Smooth muscle cell (in vitro differentiated cells): ENCODE results near the gene SEPTIN5. TPM values are rescaled to one million over a fixed set of nuclear protein-coding genes. Genes with fewer than 3 reads are reported as not detected.

Experiments used
- DNase-seq: peaks from one replicate; lab custom pipeline; 2025; ENCODE audit not compliant: unreplicated experiment; lab: John Stamatoyannopoulos, UW
- H2AFZ ChIP-seq: fragments of 200-600 bp; sonication (generic); 2 replicates; pipeline ENCODE4 v1.6.0; 2016; ENCODE audit warnings: antibody characterized with exemption, low read depth, mild to moderate bottlenecking
- H3F3A ChIP-seq: fragments of 200-600 bp; sonication (generic); 2 replicates; pipeline ENCODE4 v1.6.0; 2017; ENCODE audit warnings: antibody characterized with exemption, low read depth
- H3K27ac ChIP-seq: fragments of 200-600 bp; sonication (generic); 2 replicates; pipeline ENCODE4 v1.5.1; 2016; ENCODE audit warnings: low read depth, mild to moderate bottlenecking
- H3K27me3 ChIP-seq: fragments of 200-600 bp; sonication (generic); 2 replicates; pipeline ENCODE4 v1.6.1; 2016; ENCODE audit warnings: low read depth, mild to moderate bottlenecking
- H3K36me3 ChIP-seq: fragments of 200-600 bp; sonication (generic); 2 replicates; pipeline ENCODE4 v1.5.1; 2016; ENCODE audit warnings: low read depth
- H3K4me1 ChIP-seq: fragments of 200-600 bp; sonication (generic); 2 replicates; pipeline ENCODE4 v1.5.1; 2016; ENCODE audit warnings: low read depth
- H3K4me2 ChIP-seq: fragments of 200-600 bp; sonication (generic); 2 replicates; pipeline ENCODE4 v1.6.0; 2016; ENCODE audit warnings: mild to moderate bottlenecking
- H3K4me3 ChIP-seq: fragments of 200-600 bp; sonication (generic); 2 replicates; pipeline ENCODE4 v1.5.1; 2016; ENCODE audit warnings: mild to moderate bottlenecking
- H3K79me2 ChIP-seq: fragments of 200-600 bp; sonication (generic); 2 replicates; pipeline ENCODE4 v1.6.0; 2016; ENCODE audit warnings: low read depth, mild to moderate bottlenecking
- H3K9ac ChIP-seq: fragments of 200-600 bp; sonication (generic); 2 replicates; pipeline ENCODE4 v1.6.0; 2016; ENCODE audit warnings: low read depth
- H3K9me3 ChIP-seq: fragments of 200-600 bp; sonication (generic); replicated peaks from 2 replicates; pipeline ENCODE4 v1.5.1; 2016; ENCODE audit warnings: low read depth
- H4K20me1 ChIP-seq: fragments of 200-600 bp; sonication (generic); 2 replicates; pipeline ENCODE4 v1.6.0; 2016; ENCODE audit warnings: low read depth
- WGBS: methylation state at CpG from one replicate; pipeline ENCODE4 v1.1.7; 2016; ENCODE audit warnings: low lambda C conversion rate; 5-methylcytosine and 5-hydroxymethylcytosine counted together
- polyA plus RNA-seq: library from polyadenylated mRNA; unstranded; fragments of >200 nt; fragmentation: Nextera tagmentation; extraction: Ambion mirVana; gene quantifications from 2 replicates; pipeline ENCODE4 v1.2.1, GENCODE V29; 2016
- total RNA-seq: library from RNA; depleted of rRNA; stranded (reverse); fragments of >200 nt; gene quantifications from 2 replicates; pipeline ENCODE4 v1.2.3, GENCODE V29; 2014
- TF ChIP-seq, protein P1 (sequence below): fragments of 200-600 bp; sonication (generic); IDR thresholded peaks from 2 replicates; pipeline ENCODE4 v1.5.1; 2017; ENCODE audit warnings: borderline replicate concordance, mild to moderate bottlenecking, antibody characterized with exemption; ENCODE audit not compliant: insufficient read depth, poor library complexity, severe bottlenecking

Gene SEPTIN5
- total and polyA plus RNA-seq, 2 experiments from 2014 or later: 26.6 to 64.1 TPM

DNA sequence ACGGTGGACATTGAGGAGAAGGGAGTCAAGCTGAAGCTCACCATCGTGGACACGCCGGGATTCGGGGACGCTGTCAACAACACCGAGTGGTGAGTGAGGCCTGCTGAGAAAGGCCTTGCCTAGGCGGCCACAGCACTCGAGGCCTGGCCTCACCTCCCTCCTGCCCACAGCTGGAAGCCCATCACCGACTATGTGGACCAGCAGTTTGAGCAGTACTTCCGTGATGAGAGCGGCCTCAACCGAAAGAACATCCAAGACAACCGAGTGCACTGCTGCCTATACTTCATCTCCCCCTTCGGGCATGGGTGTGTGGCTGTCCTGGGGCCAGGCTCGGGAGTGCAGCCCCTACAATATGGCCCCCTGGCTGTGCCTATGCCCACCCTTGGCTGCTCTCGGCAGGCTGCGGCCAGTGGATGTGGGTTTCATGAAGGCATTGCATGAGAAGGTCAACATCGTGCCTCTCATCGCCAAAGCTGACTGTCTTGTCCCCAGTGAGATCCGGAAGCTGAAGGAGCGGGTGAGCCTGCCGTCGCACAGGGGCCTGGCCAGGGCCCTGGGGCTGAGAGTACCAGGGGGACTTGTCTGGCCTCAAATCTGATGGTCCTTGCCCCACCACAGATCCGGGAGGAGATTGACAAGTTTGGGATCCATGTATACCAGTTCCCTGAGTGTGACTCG is 6.0 kb downstream of the SEPTIN5 start:
- H3K4me1 ChIP-seq: peaks cover 26% of the 10 kb centered on the region
- no peak overlapping the region for H3K9ac ChIP-seq
- DNase-seq: no peak
- H3K36me3 ChIP-seq: no peaks in the 10 kb centered on the region
- H3K4me3 ChIP-seq: no peak overlapping the region
- no peak overlapping the region for H3K27ac ChIP-seq
- WGBS: 93% methylated on average over 26 of the region's 26 CpGs
- H3F3A ChIP-seq: no peaks in the 10 kb centered on the region
- H2AFZ ChIP-seq: no peak overlapping the region
- H3K79me2 ChIP-seq: no peaks in the 10 kb centered on the region
- TF ChIP-seq, protein P1, sequence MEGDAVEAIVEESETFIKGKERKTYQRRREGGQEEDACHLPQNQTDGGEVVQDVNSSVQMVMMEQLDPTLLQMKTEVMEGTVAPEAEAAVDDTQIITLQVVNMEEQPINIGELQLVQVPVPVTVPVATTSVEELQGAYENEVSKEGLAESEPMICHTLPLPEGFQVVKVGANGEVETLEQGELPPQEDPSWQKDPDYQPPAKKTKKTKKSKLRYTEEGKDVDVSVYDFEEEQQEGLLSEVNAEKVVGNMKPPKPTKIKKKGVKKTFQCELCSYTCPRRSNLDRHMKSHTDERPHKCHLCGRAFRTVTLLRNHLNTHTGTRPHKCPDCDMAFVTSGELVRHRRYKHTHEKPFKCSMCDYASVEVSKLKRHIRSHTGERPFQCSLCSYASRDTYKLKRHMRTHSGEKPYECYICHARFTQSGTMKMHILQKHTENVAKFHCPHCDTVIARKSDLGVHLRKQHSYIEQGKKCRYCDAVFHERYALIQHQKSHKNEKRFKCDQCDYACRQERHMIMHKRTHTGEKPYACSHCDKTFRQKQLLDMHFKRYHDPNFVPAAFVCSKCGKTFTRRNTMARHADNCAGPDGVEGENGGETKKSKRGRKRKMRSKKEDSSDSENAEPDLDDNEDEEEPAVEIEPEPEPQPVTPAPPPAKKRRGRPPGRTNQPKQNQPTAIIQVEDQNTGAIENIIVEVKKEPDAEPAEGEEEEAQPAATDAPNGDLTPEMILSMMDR: no peak
- no peak overlapping the region for H3K4me2 ChIP-seq
- H3K27me3 ChIP-seq: peaks cover 38% of the 10 kb centered on the region
- H4K20me1 ChIP-seq: peaks cover 58% of the 10 kb centered on the region
- H3K9me3 ChIP-seq: no peaks in the 10 kb centered on the region

DNA sequence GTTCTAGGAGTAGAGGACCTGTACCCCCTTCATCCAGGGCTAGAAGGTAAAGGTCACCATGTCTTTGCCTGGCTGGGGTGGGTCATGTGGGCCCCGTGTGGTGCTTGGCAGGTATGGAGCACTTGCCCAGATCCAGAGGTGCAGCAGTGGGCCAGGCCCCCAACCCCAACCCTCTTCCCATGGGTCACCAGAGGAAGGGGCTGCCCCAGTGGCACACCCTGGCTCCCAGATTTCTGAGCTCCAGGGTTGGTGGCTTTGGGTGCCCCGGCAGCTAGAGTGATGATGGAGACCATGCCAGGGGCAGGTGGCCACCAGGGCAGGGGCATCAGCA is 6.7 kb downstream of the SEPTIN5 start:
- 100% methylated on average over 2 of the region's 2 CpGs for WGBS
- H4K20me1 ChIP-seq: peaks cover 58% of the 10 kb centered on the region

DNA sequence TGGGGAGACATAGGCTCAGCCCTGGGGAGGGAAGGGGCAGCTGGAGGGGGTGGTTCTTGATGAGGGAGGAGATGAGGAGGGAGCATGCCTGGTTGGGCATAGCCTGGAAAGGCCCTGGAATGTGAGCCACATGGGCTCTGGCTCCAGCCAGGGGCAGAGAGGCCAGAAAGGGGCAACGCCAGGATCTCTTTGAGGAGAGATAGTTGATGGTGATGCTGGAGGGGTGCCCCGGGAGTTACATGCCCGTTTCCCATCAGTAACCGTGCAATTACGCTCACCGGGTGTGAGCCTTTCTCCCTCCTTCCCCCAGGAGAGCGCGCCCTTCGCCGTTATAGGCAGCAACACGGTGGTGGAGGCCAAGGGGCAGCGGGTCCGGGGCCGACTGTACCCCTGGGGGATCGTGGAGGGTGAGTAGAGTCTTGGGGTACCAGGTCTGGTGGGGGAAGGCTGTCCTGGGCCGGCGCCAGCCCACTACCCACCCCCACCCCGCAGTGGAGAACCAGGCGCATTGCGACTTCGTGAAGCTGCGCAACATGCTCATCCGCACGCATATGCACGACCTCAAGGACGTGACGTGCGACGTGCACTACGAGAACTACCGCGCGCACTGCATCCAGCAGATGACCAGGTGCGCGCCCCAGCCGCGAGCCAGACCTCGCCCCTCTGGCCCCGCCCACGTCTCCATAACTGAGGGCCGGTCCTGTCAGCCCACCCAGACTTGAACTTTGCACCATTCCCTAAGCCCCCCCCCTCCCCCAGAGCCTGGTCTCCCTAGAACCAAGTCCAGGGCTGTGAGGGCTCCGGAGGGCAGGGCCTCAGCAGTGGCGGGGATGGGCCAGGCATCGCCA is 7.3 kb downstream of the SEPTIN5 start:
- no peak overlapping the region for H2AFZ ChIP-seq
- no peak overlapping the region for H3K4me3 ChIP-seq
- peaks cover 55% of the 10 kb centered on the region for H4K20me1 ChIP-seq
- H3K27ac ChIP-seq: no peak overlapping the region
- WGBS: 42% methylated on average over 43 of the region's 44 CpGs
- TF ChIP-seq, protein P1: no peak
- H3F3A ChIP-seq: no peaks in the 10 kb centered on the region
- no peaks in the 10 kb centered on the region for H3K79me2 ChIP-seq
- no peak overlapping the region for H3K9ac ChIP-seq
- H3K4me1 ChIP-seq: peaks cover 26% of the 10 kb centered on the region
- DNase-seq: no peak
- peaks cover 41% of the 10 kb centered on the region for H3K27me3 ChIP-seq
- no peaks in the 10 kb centered on the region for H3K9me3 ChIP-seq
- peak overlapping the region; percentile 83 for H3K4me2 ChIP-seq
- H3K36me3 ChIP-seq: no peaks in the 10 kb centered on the region

More for the DNA sequence above, 6.7 kb downstream of the SEPTIN5 start:
- peaks cover 41% of the 10 kb centered on the region for H3K27me3 ChIP-seq
- no peaks in the 10 kb centered on the region for H3F3A ChIP-seq
- TF ChIP-seq, protein P1: no peak
- H3K4me2 ChIP-seq: no peak overlapping the region
- no peaks in the 10 kb centered on the region for H3K36me3 ChIP-seq
- H3K4me1 ChIP-seq: peaks cover 26% of the 10 kb centered on the region
- H3K9ac ChIP-seq: no peak overlapping the region
- H3K9me3 ChIP-seq: no peaks in the 10 kb centered on the region
- no peak overlapping the region for H3K27ac ChIP-seq
- H2AFZ ChIP-seq: no peak overlapping the region
- DNase-seq: no peak
- no peaks in the 10 kb centered on the region for H3K79me2 ChIP-seq
- H3K4me3 ChIP-seq: no peak overlapping the region
